WTC11 (cell line): ENCODE measurements around the gene KCTD16. TPM values are rescaled to one million over a fixed set of nuclear protein-coding genes. Genes with fewer than 3 reads are reported as not detected.

Experiments
- ATAC-seq: fragments of 200-7000 bp; cut with Tn5 transposase; 2 replicates; pipeline ENCODE4 v1.10.0; 2021; ENCODE audit warnings: mild to moderate bottlenecking, moderate library complexity
- CTCF ChIA-PET: fragments of 300-600 bp; sonication (Branson Sonifier 250); formaldehyde crosslinking; loops from one replicate; lab custom pipeline; 2021; ENCODE audit warnings: antibody characterized with exemption; lab: Charles Lee
- POLR2A ChIA-PET: fragments of 350-600 bp; sonication (Branson Sonifier 250); formaldehyde crosslinking; loops from one replicate; lab custom pipeline; 2021; ENCODE audit warnings: antibody characterized with exemption; lab: Charles Lee
- DNase-seq: peaks from one replicate; pipeline ENCODE4 v3.0.0; 2021; ENCODE audit warnings: low spot score
- H3K27ac Mint-ChIP-seq: 2 replicates; pipeline ENCODE4 v1.8.0; 2021; ENCODE audit warnings: mixed read lengths
- H3K27me3 Mint-ChIP-seq: 2 replicates; pipeline ENCODE4 v1.8.0; 2021; ENCODE audit warnings: low read depth, mild to moderate bottlenecking, moderate library complexity, mixed read lengths
- H3K36me3 Mint-ChIP-seq: 2 replicates; pipeline ENCODE4 v1.8.0; 2021; ENCODE audit warnings: mixed read lengths
- H3K4me1 Mint-ChIP-seq: 2 replicates; pipeline ENCODE4 v1.8.0; 2022; ENCODE audit warnings: mixed read lengths
- H3K4me3 Mint-ChIP-seq: 2 replicates; pipeline ENCODE4 v1.8.0; 2021; ENCODE audit warnings: mild to moderate bottlenecking, moderate library complexity, mixed read lengths
- H3K9me3 Mint-ChIP-seq: 2 replicates; pipeline ENCODE4 v1.8.0; 2021; ENCODE audit warnings: mixed read lengths
- CBFB ChIP-seq: sonication (generic); formaldehyde crosslinking; IDR thresholded peaks from 2 replicates; pipeline ENCODE4 v1.8.1; 2022; ENCODE audit warnings: mild to moderate bottlenecking, low read depth, missing genetic modification reagents
- CDX4 ChIP-seq: fragments of 250-450 bp; sonication (Bioruptor Pico); IDR thresholded peaks from 2 replicates; pipeline ENCODE4 v1.9.0; 2021; ENCODE audit warnings: moderate library complexity, mild to moderate bottlenecking, inconsistent platforms, borderline replicate concordance
- E2F5 ChIP-seq: sonication (generic); formaldehyde crosslinking; IDR thresholded peaks from 2 replicates; pipeline ENCODE4 v1.8.1; 2022; ENCODE audit warnings: mild to moderate bottlenecking, moderate library complexity, missing genetic modification reagents
- ERG ChIP-seq: fragments of 250-450 bp; sonication (Bioruptor Pico); IDR thresholded peaks from 2 replicates; pipeline ENCODE4 v1.8.0; 2021; ENCODE audit warnings: mild to moderate bottlenecking
- FOXK1 ChIP-seq: sonication (generic); formaldehyde crosslinking; IDR thresholded peaks from 2 replicates; pipeline ENCODE4 v1.8.0; 2022; ENCODE audit warnings: mild to moderate bottlenecking, moderate library complexity, missing genetic modification reagents
- GRHL2 ChIP-seq: fragments of 250-450 bp; sonication (Bioruptor Pico); IDR thresholded peaks from 2 replicates; pipeline ENCODE4 v1.8.0; 2022; ENCODE audit warnings: mild to moderate bottlenecking, moderate library complexity; ENCODE audit not compliant: insufficient replicate concordance, severe bottlenecking
- JAZF1 ChIP-seq: fragments of 250-450 bp; sonication (Bioruptor Pico); IDR thresholded peaks from 2 replicates; pipeline ENCODE4 v1.9.0; 2021; ENCODE audit warnings: moderate library complexity, mild to moderate bottlenecking, inconsistent platforms
- KAT7 ChIP-seq: sonication (generic); formaldehyde crosslinking; IDR thresholded peaks from 2 replicates; pipeline ENCODE4 v1.8.1; 2023; ENCODE audit warnings: missing genetic modification reagents, mild to moderate bottlenecking, borderline replicate concordance
- MAX ChIP-seq: sonication (generic); formaldehyde crosslinking; IDR thresholded peaks from 2 replicates; pipeline ENCODE4 v1.8.0; 2022; ENCODE audit warnings: mild to moderate bottlenecking, missing genetic modification reagents
- NR1H2 ChIP-seq: sonication (generic); formaldehyde crosslinking; IDR thresholded peaks from 2 replicates; pipeline ENCODE4 v1.9.0; 2021; ENCODE audit warnings: mild to moderate bottlenecking, moderate library complexity, missing genetic modification reagents
- NR3C1 ChIP-seq: sonication (generic); formaldehyde crosslinking; conservative IDR thresholded peaks from 2 replicates; pipeline ENCODE4 v1.8.1; 2023; ENCODE audit warnings: low read depth, mild to moderate bottlenecking, missing genetic modification reagents
- PRRX2 ChIP-seq: fragments of 250-450 bp; sonication (Bioruptor Pico); IDR thresholded peaks from 2 replicates; pipeline ENCODE4 v1.8.0; 2021; ENCODE audit warnings: mild to moderate bottlenecking
- RELA ChIP-seq: sonication (generic); formaldehyde crosslinking; IDR thresholded peaks from 2 replicates; pipeline ENCODE4 v1.8.1; 2022; ENCODE audit warnings: missing genetic modification reagents, mild to moderate bottlenecking, borderline replicate concordance
- RORB ChIP-seq: fragments of 250-450 bp; sonication (Bioruptor Pico); IDR thresholded peaks from 2 replicates; pipeline ENCODE4 v1.9.0; 2021; ENCODE audit warnings: mild to moderate bottlenecking
- TEAD4 ChIP-seq: sonication (generic); formaldehyde crosslinking; IDR thresholded peaks from 2 replicates; pipeline ENCODE4 v1.8.0; 2022; ENCODE audit warnings: mild to moderate bottlenecking, missing genetic modification reagents
- TP53 ChIP-seq: sonication (generic); formaldehyde crosslinking; IDR thresholded peaks from 2 replicates; pipeline ENCODE4 v1.8.1; 2023; ENCODE audit warnings: mild to moderate bottlenecking, missing genetic modification reagents
- USF1 ChIP-seq: sonication (generic); formaldehyde crosslinking; IDR thresholded peaks from 2 replicates; pipeline ENCODE4 v1.8.0; 2022; ENCODE audit warnings: mild to moderate bottlenecking, missing genetic modification reagents
- USF2 ChIP-seq: sonication (generic); formaldehyde crosslinking; IDR thresholded peaks from 2 replicates; pipeline ENCODE4 v1.8.1; 2023; ENCODE audit warnings: mild to moderate bottlenecking, missing genetic modification reagents, moderate library complexity
- ZMAT4 ChIP-seq: fragments of 250-450 bp; sonication (Bioruptor Pico); IDR thresholded peaks from 2 replicates; pipeline ENCODE4 v1.9.0; 2021; ENCODE audit warnings: mild to moderate bottlenecking
- ZNF219 ChIP-seq: sonication (generic); formaldehyde crosslinking; IDR thresholded peaks from 2 replicates; pipeline ENCODE4 v1.8.0; 2023; ENCODE audit warnings: missing genetic modification reagents, mild to moderate bottlenecking, borderline replicate concordance
- ZNF232 ChIP-seq: sonication (generic); formaldehyde crosslinking; IDR thresholded peaks from 2 replicates; pipeline ENCODE4 v1.8.0; 2022; ENCODE audit warnings: mild to moderate bottlenecking, missing genetic modification reagents
- ZNF416 ChIP-seq: fragments of 250-450 bp; sonication (Bioruptor Pico); IDR thresholded peaks from 2 replicates; pipeline ENCODE4 v1.9.0; 2021; ENCODE audit warnings: mild to moderate bottlenecking, inconsistent platforms
- ZNF425 ChIP-seq: fragments of 250-450 bp; sonication (Bioruptor Pico); conservative IDR thresholded peaks from 2 replicates; pipeline ENCODE4 v1.9.0; 2021; ENCODE audit warnings: mild to moderate bottlenecking
- total RNA-seq: library from RNA; stranded (reverse); gene quantifications from 3 replicates; pipeline ENCODE4 v1.2.3, GENCODE V29; 2021

The KCTD16 gene
- total RNA-seq, 1 experiment from 2014 or later: 0.20 TPM

- H3K27ac Mint-ChIP-seq: no peak overlapping the region
- no peak for ATAC-seq
- ChIA-PET POLR2A (no interaction called here), CTCF (no interaction called here)
- no peaks in the 10 kb centered on the region for H3K27me3 Mint-ChIP-seq
- no peak for DNase-seq
- no peak for TF ChIP-seq ZNF219 (CRISPR knock-in tag)
- TF ChIP-seq USF2: no peak
- TF ChIP-seq ZNF425 (CRISPR knock-in tag): no peak
- TF ChIP-seq RORB (CRISPR knock-in tag): no peak
- no peak for TF ChIP-seq GRHL2
- no peak for TF ChIP-seq ERG (CRISPR knock-in tag)
- TF ChIP-seq ZNF232: no peak
- TF ChIP-seq FOXK1 (CRISPR knock-in tag): no peak
- no peak for TF ChIP-seq USF1 (CRISPR knock-in tag)
- TF ChIP-seq KAT7: no peak
- TF ChIP-seq TP53: no peak
- TF ChIP-seq CDX4: no peak
- no peaks in the 10 kb centered on the region for H3K4me1 Mint-ChIP-seq
- H3K4me3 Mint-ChIP-seq: no peak overlapping the region
- H3K36me3 Mint-ChIP-seq: peaks cover 55% of the 10 kb centered on the region
- no peaks in the 10 kb centered on the region for H3K9me3 Mint-ChIP-seq
These were observed 8.0 kb upstream of the KCTD16 start for GRCh38 chr5:144162686-144163085.

GRCh38 chr5:144166696-144167095 lies 4.0 kb upstream of the KCTD16 start:
- no peaks in the 10 kb centered on the region for H3K27me3 Mint-ChIP-seq
- no peak for TF ChIP-seq E2F5 (CRISPR knock-in tag)
- no peak for TF ChIP-seq CDX4
- no peak for TF ChIP-seq MAX
- TF ChIP-seq NR1H2: no peak
- TF ChIP-seq PRRX2 (CRISPR knock-in tag): no peak
- TF ChIP-seq JAZF1 (CRISPR knock-in tag): no peak
- TF ChIP-seq NR3C1 (CRISPR knock-in tag): no peak
- TF ChIP-seq ZMAT4 (CRISPR knock-in tag): no peak
- no peak for TF ChIP-seq CBFB (CRISPR knock-in tag)
- TF ChIP-seq ERG (CRISPR knock-in tag): no peak
- no peak for TF ChIP-seq ZNF416 (CRISPR knock-in tag)
- TF ChIP-seq TEAD4 (CRISPR knock-in tag): no peak
- TF ChIP-seq RELA (CRISPR knock-in tag): no peak
- POLR2A ChIA-PET: no interaction called here

More at GRCh38 chr5:144166696-144167095, 4.0 kb upstream of the KCTD16 start:
- CTCF ChIA-PET: no interaction called here
- ATAC-seq (no peak), DNase-seq (no peak)
- Mint-ChIP-seq H3K36me3 (peaks cover 50% of the 10 kb centered on the region), H3K4me1 (peaks cover 14% of the 10 kb centered on the region), H3K9me3 (no peaks in the 10 kb centered on the region), H3K27ac (no peak overlapping the region), H3K4me3 (no peak overlapping the region)
